ENCODE data around the gene ATP10D.

- TF ChIP-seq, protein P1, sequence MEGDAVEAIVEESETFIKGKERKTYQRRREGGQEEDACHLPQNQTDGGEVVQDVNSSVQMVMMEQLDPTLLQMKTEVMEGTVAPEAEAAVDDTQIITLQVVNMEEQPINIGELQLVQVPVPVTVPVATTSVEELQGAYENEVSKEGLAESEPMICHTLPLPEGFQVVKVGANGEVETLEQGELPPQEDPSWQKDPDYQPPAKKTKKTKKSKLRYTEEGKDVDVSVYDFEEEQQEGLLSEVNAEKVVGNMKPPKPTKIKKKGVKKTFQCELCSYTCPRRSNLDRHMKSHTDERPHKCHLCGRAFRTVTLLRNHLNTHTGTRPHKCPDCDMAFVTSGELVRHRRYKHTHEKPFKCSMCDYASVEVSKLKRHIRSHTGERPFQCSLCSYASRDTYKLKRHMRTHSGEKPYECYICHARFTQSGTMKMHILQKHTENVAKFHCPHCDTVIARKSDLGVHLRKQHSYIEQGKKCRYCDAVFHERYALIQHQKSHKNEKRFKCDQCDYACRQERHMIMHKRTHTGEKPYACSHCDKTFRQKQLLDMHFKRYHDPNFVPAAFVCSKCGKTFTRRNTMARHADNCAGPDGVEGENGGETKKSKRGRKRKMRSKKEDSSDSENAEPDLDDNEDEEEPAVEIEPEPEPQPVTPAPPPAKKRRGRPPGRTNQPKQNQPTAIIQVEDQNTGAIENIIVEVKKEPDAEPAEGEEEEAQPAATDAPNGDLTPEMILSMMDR (IDR thresholded peaks at IDR 0.05): no peak
- no peak for TF ChIP-seq POLR2A (IDR thresholded peaks at IDR 0.05)
Observed at GRCh38 chr4:47475411-47475810, 9.7 kb upstream of the ATP10D start.

All from lower leg skin (tissue), 3 donors.